ENCODE results near the gene PRPF8.
"Not testable (repeated sequence)": the region's sequence is repeated elsewhere in the genome, so short reads cannot be mapped to it uniquely, and the experiment has no call there.

The PRPF8 gene

GRCh38 chr17:1716076-1716911 lies 31.6 kb upstream of the PRPF8 start:
- peak; percentile 100 for DNase-seq

- DNase-seq, result no peak
These were observed 31.1 kb upstream of the PRPF8 start for GRCh38 chr17:1715803-1716075.

GRCh38 chr17:1714980-1715802 lies 30.5 kb upstream of the PRPF8 start:
- DNase-seq, result peak; percentile 89

- DNase-seq, result peak; percentile 98
These were observed 29.8 kb upstream of the PRPF8 start for GRCh38 chr17:1714427-1714979.

- no peak for DNase-seq
These were observed 29.3 kb upstream of the PRPF8 start for GRCh38 chr17:1713878-1714426.

GRCh38 chr17:1713160-1713877 lies 28.7 kb upstream of the PRPF8 start:
- no peak for DNase-seq

GRCh38 chr17:1712271-1712670 lies 27.6 kb upstream of the PRPF8 start:
- DNase-seq, result no peak

GRCh38 chr17:1711804-1712203 lies 27.1 kb upstream of the PRPF8 start:
- no peak for DNase-seq

- no peak for DNase-seq
These were observed 26.3 kb upstream of the PRPF8 start for GRCh38 chr17:1710807-1711553.

GRCh38 chr17:1709971-1710806 lies 25.5 kb upstream of the PRPF8 start, which contains the start of gene TLCD2:
TSS of gene TLCD2 (minus strand) at chr17:1710377. CDS start at chr17:1710242, 135 bp downstream.
- DNase-seq, result peak; percentile 81

GRCh38 chr17:1709403-1709951 lies 24.8 kb upstream of the PRPF8 start:
- DNase-seq, result no peak

- DNase-seq, result not testable (repeated sequence)
These were observed 24.2 kb upstream of the PRPF8 start for GRCh38 chr17:1708791-1709346.

GRCh38 chr17:1707107-1707506 lies 22.4 kb upstream of the PRPF8 start:
- no peak for DNase-seq

GRCh38 chr17:1705004-1705403 lies 20.3 kb upstream of the PRPF8 start:
- no peak for DNase-seq

GRCh38 chr17:1703063-1703462 lies 18.4 kb upstream of the PRPF8 start:
- DNase-seq, result no peak

GRCh38 chr17:1699891-1700290 lies 15.2 kb upstream of the PRPF8 start:
- not testable (repeated sequence) for DNase-seq

- DNase-seq, result no peak
These were observed 13.0 kb upstream of the PRPF8 start for GRCh38 chr17:1697681-1698080.

GRCh38 chr17:1695365-1695764 lies 10.7 kb upstream of the PRPF8 start:
- DNase-seq, result no peak

- DNase-seq, result no peak
These were observed 8.7 kb upstream of the PRPF8 start for GRCh38 chr17:1693339-1693738.

GRCh38 chr17:1690544-1691221 lies 6.0 kb upstream of the PRPF8 start:
- no peak for DNase-seq

Measured in right forelimb (tissue), 1 donor.